Right ventricle myocardium superior (tissue), 1 donor: ENCODE data around the gene RPS15. TPM values are rescaled to one million over a fixed set of nuclear protein-coding genes. Genes with fewer than 3 reads are reported as not detected.
"Not testable (repeated sequence)": the region's sequence is repeated elsewhere in the genome, so short reads cannot be mapped to it uniquely, and the experiment has no call there.

Experiments
- ATAC-seq: fragments of 200-7000 bp; cut with Tn5 transposase; one replicate; pipeline ENCODE4 v1.9.1; 2020; ENCODE audit warnings: mild to moderate bottlenecking; ENCODE audit not compliant: poor library complexity
- DNase-seq: peaks from one replicate; pipeline ENCODE4 v3.0.0-alpha.2; 2020
- intact Hi-C: fragments of 100-400 bp; cut with DNase I; formaldehyde crosslinking; loops from one replicate; pipeline ENCODE4 v1.11.2; 2022
- total RNA-seq: library from RNA; stranded (reverse); fragmentation: NEBNext Ultra II Directional; extraction: Animal tissue kit (Norgen Biotek cat#: 25700); gene quantifications from one replicate; pipeline ENCODE4 v1.2.1, GENCODE V29; 2021
- donor health status: DM: no; HTN: yes; CAD: no; lungs with severe emphysema.

The RPS15 gene
- total RNA-seq, 1 donor from 2014 or later: 671 TPM

- intact Hi-C loops: no loop called here
- ATAC-seq: no peak
- DNase-seq: no peak
These were observed 22.0 kb upstream of the RPS15 start for GRCh38 chr19:1416014-1416841.

- no peak for DNase-seq
- no peak for ATAC-seq
- intact Hi-C loops: no loop called here
These were observed 21.1 kb upstream of the RPS15 start for GRCh38 chr19:1417145-1417544.

GRCh38 chr19:1417681-1418495 lies 20.3 kb upstream of the RPS15 start:
- intact Hi-C loops: no loop called here
- DNase-seq (no peak), ATAC-seq (peak; percentile 28)

GRCh38 chr19:1418496-1418775 lies 19.8 kb upstream of the RPS15 start:
- ATAC-seq: no peak
- intact Hi-C loops: no loop called here
- no peak for DNase-seq

GRCh38 chr19:1418951-1419738 lies 19.1 kb upstream of the RPS15 start:
- DNase-seq (no peak), ATAC-seq (peak; percentile 52)
- intact Hi-C loops: no loop called here

- DNase-seq, ATAC-seq, intact Hi-C loops: not testable (repeated sequence)
These were observed 18.1 kb upstream of the RPS15 start for GRCh38 chr19:1420085-1420484.

- intact Hi-C loops: no loop called here
- no peak for DNase-seq
- ATAC-seq: no peak
These were observed 17.6 kb upstream of the RPS15 start for GRCh38 chr19:1420590-1420989.

GRCh38 chr19:1421218-1421957 lies 16.8 kb upstream of the RPS15 start:
- ATAC-seq (no peak), DNase-seq (no peak)
- intact Hi-C loops: no loop called here

- intact Hi-C loops: no loop called here
- no peak for ATAC-seq
- DNase-seq: no peak
These were observed 16.3 kb upstream of the RPS15 start for GRCh38 chr19:1421958-1422305.

- no peak for DNase-seq
- intact Hi-C loops: no loop called here
- no peak for ATAC-seq
These were observed 15.8 kb upstream of the RPS15 start for GRCh38 chr19:1422360-1422759.

- ATAC-seq: no peak
- DNase-seq: no peak
- intact Hi-C loops: no loop called here
These were observed 15.3 kb upstream of the RPS15 start for GRCh38 chr19:1422943-1423342.

GRCh38 chr19:1423436-1424191 lies 14.6 kb upstream of the RPS15 start:
- no peak for ATAC-seq
- intact Hi-C loops: no loop called here

GRCh38 chr19:1424192-1424955 lies 13.8 kb upstream of the RPS15 start:
- intact Hi-C loops: no loop called here
- no peak for DNase-seq
- ATAC-seq: no peak

More at GRCh38 chr19:1423436-1424191, 14.6 kb upstream of the RPS15 start:
- DNase-seq: no peak

- DNase-seq (no peak), ATAC-seq (no peak)
- intact Hi-C loops: no loop called here
These were observed 12.9 kb upstream of the RPS15 start for GRCh38 chr19:1425102-1425837.

GRCh38 chr19:1425902-1426301 lies 12.3 kb upstream of the RPS15 start:
- no peak for ATAC-seq

GRCh38 chr19:1426736-1427135 lies 11.5 kb upstream of the RPS15 start:
- intact Hi-C loops: no loop called here
- DNase-seq: no peak

More at GRCh38 chr19:1425902-1426301, 12.3 kb upstream of the RPS15 start:
- intact Hi-C loops: no loop called here
- no peak for DNase-seq

More at GRCh38 chr19:1426736-1427135, 11.5 kb upstream of the RPS15 start:
- no peak for ATAC-seq
